Gastrocnemius medialis (tissue), 4 donors: ENCODE results near the gene SWAP70.

Experiments used
- POLR2A ChIP-seq, 2 donors: fragments of 450-650 bp; IDR thresholded peaks; one replicate each; pipeline ENCODE4 v1.6.1; 2017; ENCODE audit warnings: antibody characterized with exemption in 2 of 2, mild to moderate bottlenecking in 2 of 2, moderate library complexity in 2 of 2
- TF ChIP-seq, protein P1 (sequence below), 5 experiments: fragments of 450-650 bp in 3 of 5; fragments of 200-600 bp in 2 of 5; sonication (generic) in 2 of 5; IDR thresholded peaks in 4 of 5; conservative IDR thresholded peaks in 1 of 5; 1 replicate in 4 of 5; 2 replicates in 1 of 5; pipeline ENCODE4 v1.5.1; 2016 to 2019; ENCODE audit warnings: antibody characterized with exemption in 5 of 5, mild to moderate bottlenecking in 3 of 5, moderate library complexity in 3 of 5

DNA sequence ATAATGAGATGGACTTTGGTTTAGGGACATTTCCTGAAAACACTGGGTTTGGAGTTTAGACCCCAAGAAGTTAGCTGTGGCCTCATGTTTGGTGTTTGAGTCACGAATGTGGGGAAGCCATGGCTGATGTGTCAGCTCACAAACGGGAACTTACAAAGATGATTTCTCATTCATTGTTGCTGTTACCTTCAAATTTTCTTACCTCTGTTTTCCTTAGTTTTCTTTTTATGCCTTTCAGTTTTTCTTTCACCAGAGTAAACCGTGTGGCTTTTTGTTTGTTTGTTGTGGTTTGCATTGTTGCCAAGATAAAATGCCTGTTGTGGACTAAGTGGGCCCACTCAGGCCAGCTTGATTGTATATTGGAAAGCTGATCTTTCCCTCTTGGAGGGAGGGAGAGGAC lies 89.1 kb downstream of the SWAP70 start:
- TF ChIP-seq, protein P1, sequence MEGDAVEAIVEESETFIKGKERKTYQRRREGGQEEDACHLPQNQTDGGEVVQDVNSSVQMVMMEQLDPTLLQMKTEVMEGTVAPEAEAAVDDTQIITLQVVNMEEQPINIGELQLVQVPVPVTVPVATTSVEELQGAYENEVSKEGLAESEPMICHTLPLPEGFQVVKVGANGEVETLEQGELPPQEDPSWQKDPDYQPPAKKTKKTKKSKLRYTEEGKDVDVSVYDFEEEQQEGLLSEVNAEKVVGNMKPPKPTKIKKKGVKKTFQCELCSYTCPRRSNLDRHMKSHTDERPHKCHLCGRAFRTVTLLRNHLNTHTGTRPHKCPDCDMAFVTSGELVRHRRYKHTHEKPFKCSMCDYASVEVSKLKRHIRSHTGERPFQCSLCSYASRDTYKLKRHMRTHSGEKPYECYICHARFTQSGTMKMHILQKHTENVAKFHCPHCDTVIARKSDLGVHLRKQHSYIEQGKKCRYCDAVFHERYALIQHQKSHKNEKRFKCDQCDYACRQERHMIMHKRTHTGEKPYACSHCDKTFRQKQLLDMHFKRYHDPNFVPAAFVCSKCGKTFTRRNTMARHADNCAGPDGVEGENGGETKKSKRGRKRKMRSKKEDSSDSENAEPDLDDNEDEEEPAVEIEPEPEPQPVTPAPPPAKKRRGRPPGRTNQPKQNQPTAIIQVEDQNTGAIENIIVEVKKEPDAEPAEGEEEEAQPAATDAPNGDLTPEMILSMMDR (IDR thresholded peaks at IDR 0.05 in 4 of 5, conservative IDR thresholded peaks at IDR 0.05 in 1 of 5): no peak
- no peak for TF ChIP-seq POLR2A (IDR thresholded peaks at IDR 0.05)
